ENCODE measurements around the gene ZDHHC4.

The ZDHHC4 gene

DNA sequence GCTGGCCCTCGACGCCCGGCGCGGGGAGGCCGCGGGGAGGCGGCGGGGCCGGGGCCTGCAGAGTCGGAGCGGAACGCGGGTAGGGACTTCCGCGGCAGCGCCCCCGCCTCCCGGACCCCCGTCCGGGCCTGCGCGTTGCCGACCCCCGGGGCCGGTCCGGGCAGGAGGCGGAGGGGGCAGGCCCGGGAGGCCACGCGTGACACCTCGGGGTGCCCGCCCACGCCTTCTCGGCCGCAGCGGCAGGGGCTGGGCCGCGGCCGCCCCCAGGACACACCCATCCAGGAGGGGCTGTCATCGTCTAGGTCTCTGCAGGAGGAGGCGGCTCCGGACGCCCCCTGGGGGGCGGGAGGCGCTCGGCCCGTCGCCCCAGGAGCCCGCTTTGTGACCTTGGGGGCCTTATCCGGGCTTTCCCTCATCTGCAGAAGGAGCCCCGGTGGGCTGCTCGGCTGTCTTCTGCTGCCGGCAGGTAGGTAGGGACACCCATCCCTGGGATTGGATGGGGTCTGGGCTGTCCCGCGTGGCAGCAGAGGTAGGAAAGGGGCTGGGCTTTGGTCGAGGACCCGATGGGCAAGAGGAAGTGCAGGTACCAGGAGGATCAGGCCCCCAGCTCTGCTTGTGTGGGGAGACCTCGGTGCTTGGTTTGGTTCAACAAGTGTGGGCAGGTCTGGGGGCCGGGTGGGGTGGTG is 60.4 kb downstream of the ZDHHC4 start:
- no peak for DNase-seq
